Endodermal cell (in vitro differentiated cells): ENCODE data around the gene RND1. TPM values are rescaled to one million over a fixed set of nuclear protein-coding genes. Genes with fewer than 3 reads are reported as not detected.

ENCODE experiments used
- DNase-seq: peaks from one replicate; pipeline ENCODE4 v3.0.0-alpha.2; 2017
- H3K27ac ChIP-seq: 2 replicates; pipeline ENCODE4 v1.5.1; 2013; ENCODE audit warnings: mild to moderate bottlenecking, low read depth, low read length, moderate library complexity
- H3K27me3 ChIP-seq: 2 replicates; pipeline ENCODE4 v1.6.1; 2013; ENCODE audit warnings: mild to moderate bottlenecking, low read length, moderate library complexity; ENCODE audit not compliant: insufficient read depth, control insufficient read depth, poor library complexity, severe bottlenecking
- H3K36me3 ChIP-seq: 2 replicates; pipeline ENCODE4 v1.7.0; 2013; ENCODE audit warnings: mild to moderate bottlenecking, low read length, moderate library complexity; ENCODE audit not compliant: control insufficient read depth, insufficient read depth
- H3K4me1 ChIP-seq: one replicate; pipeline ENCODE4 v1.7.0; 2013; ENCODE audit warnings: low read length; ENCODE audit not compliant: control insufficient read depth, insufficient read depth
- H3K4me3 ChIP-seq: 2 replicates; pipeline ENCODE4 v1.5.1; 2013; ENCODE audit warnings: mild to moderate bottlenecking, low read length, moderate library complexity
- H3K9ac ChIP-seq: 2 replicates; pipeline ENCODE4 v1.6.1; 2013; ENCODE audit warnings: mild to moderate bottlenecking, low read length, moderate library complexity; ENCODE audit not compliant: poor library complexity, severe bottlenecking; ENCODE audit errors: extremely low read depth
- H3K9me3 ChIP-seq: 2 replicates; pipeline ENCODE4 v1.6.1; 2013; ENCODE audit warnings: mild to moderate bottlenecking, low read length, moderate library complexity; ENCODE audit not compliant: control insufficient read depth
- H3K27ac Mint-ChIP-seq: 2 replicates; pipeline ENCODE4 v1.8.0; 2020; ENCODE audit warnings: mixed read lengths
- H3K27me3 Mint-ChIP-seq: 2 replicates; pipeline ENCODE4 v1.8.0; 2021; ENCODE audit warnings: mild to moderate bottlenecking, mixed read lengths; ENCODE audit not compliant: insufficient read depth
- H3K36me3 Mint-ChIP-seq: 2 replicates; pipeline ENCODE4 v1.8.0; 2020; ENCODE audit warnings: low read depth, mixed read lengths
- H3K4me1 Mint-ChIP-seq: 2 replicates; pipeline ENCODE4 v1.8.0; 2020; ENCODE audit warnings: mixed read lengths
- H3K4me3 Mint-ChIP-seq: 2 replicates; pipeline ENCODE4 v1.8.0; 2020; ENCODE audit warnings: mild to moderate bottlenecking, moderate library complexity, mixed read lengths
- H3K9me3 Mint-ChIP-seq: 2 replicates; pipeline ENCODE4 v1.8.0; 2020; ENCODE audit warnings: mild to moderate bottlenecking, mixed read lengths
- WGBS, 2 experiments: methylation state at CpG; one replicate each; pipeline versions ENCODE4 v1.1.5 to v1.1.7; 2013; ENCODE audit warnings: missing lambda C conversion rate in 2 of 2, mixed read lengths in 1 of 2; ENCODE audit not compliant: insufficient coverage in 1 of 2, insufficient read length in 1 of 2; 5-methylcytosine and 5-hydroxymethylcytosine counted together
- total RNA-seq, 2 donors: library from RNA; stranded (reverse); fragmentation: NEBNext Ultra II Directional in 1 of 2; extraction: Animal tissue kit (Norgen Biotek cat#: 25700) in 1 of 2; gene quantifications; 2 replicates in 1 of 2; 3 replicates in 1 of 2; pipeline ENCODE4 v1.2.1, GENCODE V29; 2021
- TF ChIP-seq, protein P1 (sequence below): fragments of 200-600 bp; sonication (generic); conservative IDR thresholded peaks from 2 replicates; pipeline ENCODE4 v1.5.0; 2021; ENCODE audit warnings: antibody characterized with exemption, mild to moderate bottlenecking

Gene RND1
- total RNA-seq, 2 donors from 2014 or later, result 10.7 to 18.9 TPM

DNA sequence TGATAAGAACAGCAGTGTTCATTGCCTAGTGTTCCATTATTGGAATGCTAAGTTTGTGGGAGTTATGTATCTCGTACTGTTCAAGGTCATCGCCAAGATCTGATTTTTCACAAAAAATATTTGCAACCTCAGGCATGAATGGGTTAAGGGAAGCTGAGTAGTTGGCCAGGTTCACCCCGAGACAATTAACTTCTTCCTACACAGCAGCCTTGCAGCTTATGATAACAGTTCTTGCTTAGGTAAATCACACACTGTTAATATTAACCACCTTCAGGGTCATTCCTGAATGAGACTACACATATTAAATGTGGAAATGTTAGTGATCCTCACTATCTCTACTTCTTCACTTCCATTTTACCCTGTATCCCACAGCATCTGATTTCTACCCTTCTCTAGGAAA lies 41.6 kb upstream of the RND1 start:
- Mint-ChIP-seq H3K4me3 (no peak overlapping the region), H3K36me3 (no peaks in the 10 kb centered on the region), H3K27ac (no peak overlapping the region), H3K27me3 (peaks cover 25% of the 10 kb centered on the region), H3K4me1 (peaks cover 14% of the 10 kb centered on the region), H3K9me3 (no peaks in the 10 kb centered on the region)
- Histone ChIP-seq H3K4me3 (no peak overlapping the region), H3K27ac (no peak overlapping the region), H3K36me3 (no peaks in the 10 kb centered on the region), H3K9me3 (no peaks in the 10 kb centered on the region), H3K27me3 (no peaks in the 10 kb centered on the region), H3K9ac (no peak overlapping the region), H3K4me1 (peaks cover 4% of the 10 kb centered on the region)
- WGBS, 2 experiments, result 63 to 67% methylated on average over 3 of the region's 3 CpGs
- no peak for DNase-seq
- TF ChIP-seq, protein P1, sequence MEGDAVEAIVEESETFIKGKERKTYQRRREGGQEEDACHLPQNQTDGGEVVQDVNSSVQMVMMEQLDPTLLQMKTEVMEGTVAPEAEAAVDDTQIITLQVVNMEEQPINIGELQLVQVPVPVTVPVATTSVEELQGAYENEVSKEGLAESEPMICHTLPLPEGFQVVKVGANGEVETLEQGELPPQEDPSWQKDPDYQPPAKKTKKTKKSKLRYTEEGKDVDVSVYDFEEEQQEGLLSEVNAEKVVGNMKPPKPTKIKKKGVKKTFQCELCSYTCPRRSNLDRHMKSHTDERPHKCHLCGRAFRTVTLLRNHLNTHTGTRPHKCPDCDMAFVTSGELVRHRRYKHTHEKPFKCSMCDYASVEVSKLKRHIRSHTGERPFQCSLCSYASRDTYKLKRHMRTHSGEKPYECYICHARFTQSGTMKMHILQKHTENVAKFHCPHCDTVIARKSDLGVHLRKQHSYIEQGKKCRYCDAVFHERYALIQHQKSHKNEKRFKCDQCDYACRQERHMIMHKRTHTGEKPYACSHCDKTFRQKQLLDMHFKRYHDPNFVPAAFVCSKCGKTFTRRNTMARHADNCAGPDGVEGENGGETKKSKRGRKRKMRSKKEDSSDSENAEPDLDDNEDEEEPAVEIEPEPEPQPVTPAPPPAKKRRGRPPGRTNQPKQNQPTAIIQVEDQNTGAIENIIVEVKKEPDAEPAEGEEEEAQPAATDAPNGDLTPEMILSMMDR, result no peak

DNA sequence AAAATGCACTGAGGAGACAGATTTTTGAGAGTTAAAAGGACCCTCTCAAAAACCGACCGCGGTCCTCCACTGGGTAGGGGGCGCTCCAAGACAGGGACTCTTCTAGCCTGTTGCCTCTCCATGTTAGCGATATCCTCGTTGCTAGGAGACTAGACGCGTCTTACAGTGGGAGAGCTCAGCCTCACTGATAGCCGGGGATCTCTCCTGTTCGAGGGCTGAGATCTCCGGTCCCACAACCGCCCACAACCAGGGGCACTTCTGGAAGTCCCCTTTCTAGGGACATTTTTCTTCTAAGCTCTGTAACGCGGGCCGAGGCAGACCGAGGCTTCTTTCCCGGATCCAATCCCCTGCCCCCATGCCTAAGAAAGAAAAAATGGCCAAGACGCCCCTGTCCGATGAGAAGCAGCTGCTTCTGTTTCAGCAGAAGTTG lies 38.3 kb upstream of the RND1 start:
- Histone ChIP-seq H3K9ac (peak overlapping the region; percentile 33), H3K27me3 (no peaks in the 10 kb centered on the region), H3K27ac (no peak overlapping the region), H3K4me1 (no peaks in the 10 kb centered on the region), H3K36me3 (no peaks in the 10 kb centered on the region), H3K4me3 (peak overlapping the region; percentile 78), H3K9me3 (no peaks in the 10 kb centered on the region)
- no peak overlapping the region for H3K27ac Mint-ChIP-seq
- H3K9me3 Mint-ChIP-seq, result no peaks in the 10 kb centered on the region
- peak; percentile 98 for DNase-seq
- H3K36me3 Mint-ChIP-seq, result no peaks in the 10 kb centered on the region
- H3K4me1 Mint-ChIP-seq, result peaks cover 9% of the 10 kb centered on the region
- 3 to 6% methylated on average over 18 to 19 of the region's 19 CpGs for WGBS, 2 experiments
- peaks cover 31% of the 10 kb centered on the region for H3K27me3 Mint-ChIP-seq
- TF ChIP-seq, protein P1, result peak; percentile 89
- H3K4me3 Mint-ChIP-seq, result peak overlapping the region; percentile 57

DNA sequence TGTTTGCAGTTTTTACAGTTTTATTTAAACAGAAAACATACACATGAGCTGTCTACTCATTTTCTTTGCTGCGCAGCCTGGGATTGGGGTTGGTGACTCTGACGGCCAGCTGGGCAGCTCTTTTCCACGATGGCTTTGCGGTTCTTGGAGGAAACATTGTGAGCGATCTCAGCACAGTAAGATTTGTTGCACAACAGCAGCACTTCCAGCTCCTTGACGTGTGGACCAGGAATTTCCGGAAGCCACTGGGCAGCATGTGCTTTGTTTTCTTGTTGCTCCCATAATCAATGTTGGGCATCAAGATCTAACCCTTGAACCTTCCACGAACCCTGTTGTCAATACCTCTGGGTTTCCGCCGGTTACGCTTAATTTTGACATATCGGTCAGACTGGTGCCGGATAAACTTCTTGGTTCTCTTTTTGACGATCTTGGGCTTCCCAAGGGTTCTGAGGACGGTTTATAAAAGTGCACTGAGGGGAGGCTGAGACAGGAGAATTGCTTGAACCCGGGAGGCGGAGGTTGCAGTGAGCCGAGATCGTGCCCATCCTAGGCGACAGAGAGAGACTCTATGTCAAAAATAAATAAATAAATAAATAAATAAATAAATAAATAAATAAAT lies 37.8 kb upstream of the RND1 start:
- H3K4me1 ChIP-seq, result no peaks in the 10 kb centered on the region
- no peaks in the 10 kb centered on the region for H3K36me3 ChIP-seq
- DNase-seq, result no peak
- H3K36me3 Mint-ChIP-seq, result no peaks in the 10 kb centered on the region
- H3K9me3 Mint-ChIP-seq, result no peaks in the 10 kb centered on the region
- peaks cover 9% of the 10 kb centered on the region for H3K4me1 Mint-ChIP-seq
- H3K27me3 Mint-ChIP-seq, result peaks cover 35% of the 10 kb centered on the region
- H3K27ac ChIP-seq, result no peak overlapping the region
- TF ChIP-seq, protein P1, result no peak
- 84 to 89% methylated on average over 15 to 17 of the region's 20 CpGs for WGBS, 2 experiments
- H3K27ac Mint-ChIP-seq, result no peak overlapping the region
- H3K9me3 ChIP-seq, result no peaks in the 10 kb centered on the region
- H3K9ac ChIP-seq, result no peak overlapping the region
- no peaks in the 10 kb centered on the region for H3K27me3 ChIP-seq
- H3K4me3 ChIP-seq, result no peak overlapping the region
- peak overlapping the region; percentile 57 for H3K4me3 Mint-ChIP-seq
